NAMALWA (cell line): ENCODE measurements around the gene FAM131A.

Experiments
- DNase-seq: peaks from one replicate; pipeline ENCODE4 v3.0.0-alpha.2; 2015; ENCODE audit warnings: low spot score

The FAM131A gene

DNA sequence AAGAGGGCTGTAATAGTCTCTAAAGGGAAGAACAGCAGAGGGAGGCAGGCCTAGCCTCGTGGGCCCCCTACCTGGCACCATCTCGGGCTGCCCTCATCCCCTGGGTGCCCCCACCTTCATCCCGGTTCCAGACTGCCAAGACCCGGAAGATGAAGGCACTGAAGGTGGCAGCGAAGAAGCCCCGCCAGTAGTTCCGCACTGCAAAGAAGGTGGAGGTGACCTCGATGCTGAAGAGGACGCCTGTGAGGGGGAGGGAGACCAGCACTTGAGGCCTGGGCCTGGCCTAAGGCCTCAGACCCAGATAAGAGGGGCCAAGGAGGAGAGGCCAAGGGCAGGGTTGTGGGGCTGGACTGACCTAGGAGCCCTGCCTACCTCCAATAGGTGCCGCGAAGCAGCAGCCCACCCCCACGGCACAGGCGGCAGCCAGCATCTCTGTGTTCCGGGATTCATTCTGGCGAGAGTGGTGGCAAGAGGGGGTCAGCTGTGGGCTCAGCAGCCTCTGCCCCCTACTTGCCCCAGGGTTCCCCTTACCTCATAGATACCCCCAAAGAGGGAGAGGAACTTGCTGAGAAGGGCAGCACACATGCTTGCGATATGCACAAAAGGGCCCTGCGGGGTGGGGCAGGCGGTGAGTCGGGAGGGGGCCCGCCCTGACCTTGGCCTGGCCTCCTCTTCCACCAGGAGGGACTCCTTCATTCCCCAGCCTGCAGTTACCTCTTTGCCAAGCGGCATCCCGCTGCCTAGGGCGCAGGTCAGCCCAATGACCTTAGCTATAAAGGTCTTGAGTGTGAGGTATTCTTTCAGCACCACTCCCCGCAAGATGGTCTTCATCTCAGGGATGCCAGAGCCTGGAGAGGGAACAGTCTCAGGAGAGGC lies 20.1 kb downstream of the FAM131A start:
- DNase-seq: no peak

DNA sequence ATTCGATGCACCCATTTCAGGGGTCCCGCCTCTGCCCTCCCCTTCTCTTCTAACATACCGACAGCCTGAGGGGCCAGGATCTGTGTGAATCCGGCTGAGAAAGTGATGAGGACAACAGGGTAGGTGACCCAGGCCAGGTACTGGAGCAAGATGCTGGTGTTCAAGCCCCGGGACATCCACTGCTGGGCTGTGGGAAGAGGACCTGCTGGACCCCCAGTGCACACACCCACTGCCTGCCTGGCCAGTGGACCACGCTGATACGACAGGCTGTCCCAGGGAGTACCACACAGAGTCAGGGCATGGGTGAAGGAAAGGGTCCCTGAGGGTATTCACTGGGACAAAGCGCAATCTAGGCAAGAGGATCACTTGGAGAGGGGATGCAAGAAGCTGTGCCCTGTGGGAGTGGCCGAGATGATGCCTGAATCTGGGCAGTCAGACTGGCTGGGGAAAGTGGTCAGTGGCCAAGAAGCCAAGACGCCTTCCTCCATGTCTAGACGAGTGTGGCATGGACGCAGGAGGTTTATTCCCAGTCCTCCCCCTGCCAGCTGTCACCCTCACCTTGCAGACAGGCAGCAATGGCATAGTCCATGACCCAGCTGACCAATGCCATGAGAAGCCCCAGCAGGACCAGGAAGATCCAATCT lies 20.8 kb downstream of the FAM131A start:
- no peak for DNase-seq

GRCh38 chr3:184358921-184359350 lies 21.5 kb downstream of the FAM131A start:
- no peak for DNase-seq

- no peak for DNase-seq
Observed at GRCh38 chr3:184359610-184360009, 22.2 kb downstream of the FAM131A start.

- no peak for DNase-seq
Observed at GRCh38 chr3:184360070-184360928, 22.9 kb downstream of the FAM131A start.

- peak; percentile 32 for DNase-seq
Observed at GRCh38 chr3:184360929-184361531, 23.6 kb downstream of the FAM131A start.

DNA sequence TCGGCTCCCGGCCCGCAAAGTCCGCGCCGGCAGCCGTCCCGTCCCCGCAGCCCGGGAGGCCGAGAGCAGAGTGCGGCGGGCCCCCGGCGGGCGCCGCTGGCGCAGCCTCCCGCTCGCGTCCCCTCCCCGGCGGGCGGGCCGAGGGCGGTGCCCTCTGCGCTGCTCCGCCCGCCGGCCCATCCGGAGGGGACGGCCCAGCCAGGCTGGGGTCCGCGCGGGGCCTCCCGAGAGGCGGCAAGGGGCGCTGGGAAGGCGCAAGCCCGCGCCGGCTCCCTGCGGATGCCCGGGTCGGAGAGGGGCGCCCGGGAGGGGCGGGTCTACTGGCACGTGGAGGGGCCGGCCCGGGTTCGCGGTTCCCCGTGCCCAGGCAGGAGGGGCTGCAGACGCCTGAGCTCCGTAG lies 24.1 kb downstream of the FAM131A start, which contains the start of the genes CLCN2 and POLR2H:
CLCN2 (minus strand) TSS at position 74 of the 400 bp plus-strand sequence. CDS start 126 bp downstream, outside the sequence.
POLR2H (plus strand) TSS at position 179 of the 400 bp plus-strand sequence. CDS start 1,783 bp downstream, outside the sequence.
- peak; percentile 61 for DNase-seq

DNA sequence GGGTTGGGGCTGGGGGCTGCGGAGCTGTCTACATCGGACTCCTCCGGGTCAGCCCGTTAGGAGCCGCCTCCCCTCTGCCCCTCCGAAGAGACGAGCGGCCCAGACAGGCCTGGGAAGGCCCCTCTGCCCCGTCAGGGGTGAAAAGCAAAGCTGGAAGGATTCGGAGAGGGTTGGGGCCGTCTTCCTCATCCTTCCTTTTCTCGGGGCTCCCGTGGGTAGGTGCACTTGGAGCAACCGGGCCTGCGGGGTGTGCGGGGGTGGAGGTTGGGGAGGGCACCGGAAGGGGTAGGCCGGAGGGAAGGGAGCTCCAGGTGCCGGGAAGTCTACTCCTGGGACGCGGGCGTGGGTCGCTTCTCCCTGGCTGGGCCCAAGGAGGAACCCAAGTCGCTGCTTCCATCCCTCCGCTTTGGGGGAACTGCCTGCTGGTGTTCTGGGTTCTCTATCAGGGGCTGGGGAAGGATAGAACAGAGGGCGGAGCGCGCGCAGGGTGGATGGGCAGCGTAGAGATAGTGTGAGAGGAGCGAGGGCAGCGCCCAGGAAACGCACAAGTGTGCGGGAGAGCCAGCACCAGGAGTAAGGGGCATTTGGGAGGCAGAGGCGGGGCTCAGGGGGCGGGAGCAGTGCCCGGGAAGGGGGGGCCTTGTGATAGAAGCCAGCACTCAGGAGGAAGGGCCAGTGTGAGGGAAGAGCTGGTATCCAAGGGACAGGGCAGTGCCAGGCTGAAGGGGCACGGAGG lies 24.7 kb downstream of the FAM131A start:
- peak; percentile 74 for DNase-seq

DNA sequence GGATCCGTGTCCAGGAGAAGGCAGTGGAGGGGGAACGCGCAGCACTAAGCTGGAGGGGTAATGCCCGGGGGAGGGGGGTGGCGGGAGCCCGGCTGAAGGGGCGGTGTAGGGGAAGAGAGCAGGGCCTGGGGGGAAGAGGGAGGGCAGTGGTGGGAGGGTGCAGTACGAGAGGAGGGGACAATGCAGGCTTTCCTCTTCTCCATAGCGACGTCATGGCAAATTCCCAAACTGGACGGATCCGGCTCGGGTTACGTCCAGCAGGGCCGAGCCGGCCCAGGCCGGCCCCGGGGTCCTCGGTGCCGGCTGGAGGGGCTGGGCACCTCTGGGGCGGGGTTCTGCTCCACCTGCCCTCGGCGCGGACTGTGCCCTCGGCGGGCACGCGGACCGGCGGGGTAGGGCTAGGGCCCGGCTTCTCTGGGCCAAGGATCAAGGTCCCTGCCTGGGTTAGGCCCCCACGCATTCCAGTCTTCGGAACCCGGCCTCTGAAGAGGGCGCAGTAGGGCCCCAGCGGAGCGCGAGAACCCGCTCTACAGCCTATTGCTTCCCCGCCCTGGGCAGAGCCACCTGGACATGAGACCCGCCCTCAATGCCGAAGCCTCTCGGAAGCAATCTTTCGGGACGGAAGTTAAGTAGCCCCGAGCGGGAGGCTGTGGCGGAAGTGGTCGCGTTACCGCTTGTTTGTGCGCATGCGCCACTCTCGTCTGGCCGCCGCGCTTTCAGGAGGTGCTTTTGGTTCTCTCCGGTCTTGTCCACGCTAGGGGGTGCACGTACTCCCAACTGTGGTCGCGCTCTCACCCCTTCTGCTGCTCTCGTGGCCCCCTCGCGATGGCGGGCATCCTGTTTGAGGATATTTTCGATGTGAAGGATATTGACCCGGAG lies 25.5 kb downstream of the FAM131A start:
- peak; percentile 99 for DNase-seq

GRCh38 chr3:184366619-184367289 lies 29.4 kb downstream of the FAM131A start:
- DNase-seq: no peak

- no peak for DNase-seq
Observed at GRCh38 chr3:184368116-184368515, 30.7 kb downstream of the FAM131A start.

GRCh38 chr3:184368586-184369183 lies 31.3 kb downstream of the FAM131A start:
- DNase-seq: no peak

DNA sequence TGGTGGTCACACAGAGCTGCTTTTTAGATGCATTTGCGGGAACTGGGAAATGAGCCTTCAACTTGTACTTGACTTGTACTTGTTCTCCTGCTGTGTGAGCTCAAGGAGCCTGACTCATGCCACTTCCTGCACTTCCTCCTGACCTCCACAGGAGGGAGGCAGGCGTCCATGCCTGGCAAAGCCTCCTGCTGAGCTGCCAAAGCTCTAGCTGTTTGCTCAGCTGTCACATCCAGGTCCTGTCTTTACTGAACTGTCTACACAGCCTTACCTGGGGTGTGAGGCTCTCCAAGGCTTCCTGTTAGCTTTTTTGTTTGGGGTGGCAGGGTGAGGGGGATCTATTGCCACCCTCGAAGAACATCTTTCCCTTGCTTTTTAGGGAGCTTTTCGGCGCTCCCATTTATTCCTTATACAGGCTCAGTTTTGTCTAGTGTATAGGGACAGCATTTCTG lies 34.2 kb downstream of the FAM131A start:
- DNase-seq: peak; percentile 88

DNA sequence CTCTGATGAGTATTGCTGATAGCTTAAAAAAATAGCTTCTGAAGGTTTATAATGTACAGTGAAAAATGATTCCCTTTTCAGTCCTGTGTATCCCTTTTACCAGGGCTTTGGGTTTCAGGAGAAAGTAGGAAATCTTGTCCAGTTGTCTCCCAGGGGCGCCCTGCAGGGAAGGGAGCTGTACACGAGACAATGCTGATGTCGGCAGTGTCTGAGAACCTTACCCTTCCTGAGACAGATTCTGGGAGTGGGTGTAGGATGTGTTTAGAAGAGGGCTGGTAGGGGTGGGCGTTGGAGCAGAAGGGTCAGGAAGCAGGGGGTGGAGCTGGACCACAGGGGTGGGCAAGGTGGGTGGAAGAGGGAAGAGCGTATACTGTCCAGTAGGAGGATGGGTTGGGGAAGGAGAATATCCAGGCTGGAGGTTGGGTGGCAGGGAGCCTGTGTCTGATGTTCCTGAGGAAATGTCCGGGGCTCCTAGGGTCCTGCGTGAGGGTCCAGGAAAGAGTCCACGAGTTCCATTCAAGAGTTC lies 35.0 kb downstream of the FAM131A start:
- no peak for DNase-seq

DNA sequence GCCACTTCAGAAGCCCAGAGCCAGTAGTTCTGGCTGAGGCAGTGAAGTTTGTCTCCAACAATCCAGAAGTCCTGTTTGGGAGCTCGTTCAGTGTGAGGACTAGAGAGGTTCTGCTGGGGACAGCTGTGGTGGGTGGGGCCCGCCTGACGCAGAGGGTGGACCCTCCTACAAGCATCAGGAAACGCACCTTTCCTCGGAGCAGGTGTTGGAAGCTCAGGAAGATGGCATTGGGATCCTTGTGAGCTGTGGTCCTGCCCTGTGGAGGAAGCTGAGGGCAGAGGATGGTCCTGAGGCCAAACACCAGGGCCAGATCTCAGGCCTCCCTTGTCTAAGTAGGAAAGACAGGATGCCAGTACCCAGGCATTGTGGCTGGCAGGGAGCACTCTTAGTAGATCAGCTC lies 35.5 kb downstream of the FAM131A start:
- DNase-seq: no peak

DNA sequence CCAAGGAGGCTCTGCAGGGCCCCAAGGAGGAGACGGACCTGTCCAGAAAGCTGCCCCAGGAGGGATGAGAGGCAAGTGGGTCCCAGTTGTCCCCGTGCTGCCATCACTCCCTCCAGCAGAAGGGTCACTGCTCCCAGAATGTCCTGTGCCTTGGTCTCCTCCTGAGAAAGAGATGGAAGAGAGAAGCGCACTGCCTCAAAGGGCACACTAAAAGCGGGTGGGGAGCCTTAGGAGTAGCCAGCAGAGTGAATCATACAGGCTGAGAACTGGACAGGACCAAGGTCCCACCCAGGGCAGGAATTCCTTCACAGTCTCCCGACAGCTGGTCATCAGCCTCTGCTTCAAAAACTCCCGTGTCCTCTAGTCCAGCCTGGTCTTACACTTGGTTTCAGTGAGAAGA lies 36.0 kb downstream of the FAM131A start:
- no peak for DNase-seq

DNA sequence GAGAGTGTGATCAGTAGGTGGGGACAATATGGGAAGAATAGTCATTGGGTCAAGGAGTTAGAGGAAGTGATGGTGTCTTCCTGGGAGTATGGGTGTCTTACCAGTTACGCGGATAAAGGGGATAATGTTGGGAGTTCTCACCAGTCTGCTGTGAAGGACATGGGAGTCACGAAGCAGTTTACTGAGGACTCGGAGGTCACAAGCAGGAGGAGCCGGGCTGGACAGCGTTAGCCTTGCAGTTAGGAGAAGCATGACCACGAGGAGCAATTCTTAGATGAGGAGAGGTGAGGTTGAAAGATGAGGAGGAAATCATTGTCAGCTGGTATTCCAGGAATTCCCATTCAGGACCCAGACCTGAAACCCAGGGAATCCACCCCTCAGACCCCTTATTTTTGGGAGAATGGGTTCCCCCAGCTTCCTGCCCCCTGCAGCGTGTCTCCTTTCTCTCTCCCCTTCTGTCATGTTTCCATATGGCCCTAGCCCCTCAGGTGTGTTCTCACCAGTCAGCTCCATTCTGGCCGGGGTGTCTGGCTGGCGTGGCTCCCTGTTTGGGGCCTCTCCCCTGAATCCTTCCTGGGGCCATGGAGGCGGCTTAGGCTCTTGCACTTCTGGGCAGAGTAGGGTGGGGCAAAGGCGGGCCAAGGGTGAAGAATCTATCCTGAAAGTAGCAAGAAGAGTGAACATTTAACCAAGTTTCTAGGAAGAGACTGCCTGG lies 38.5 kb downstream of the FAM131A start:
- no peak for DNase-seq

- no peak for DNase-seq
Observed at GRCh38 chr3:184377374-184377773, 40.0 kb downstream of the FAM131A start.
